Hematopoietic multipotent progenitor cell treated with erythropoietin and hydrocortisone succinate and interleukin-3 and kit ligand, for 17 days (in vitro differentiated cells): Measurements from ENCODE around the gene E4F1.
A peak's percentile ranks its signal among the peaks of the same experiment; 100 is the strongest.

Source experiments
- DNase-seq: peaks from one replicate; pipeline ENCODE4 v3.0.0-alpha.2; 2015; ENCODE audit warnings: low spot score

E4F1 gene, protein sequence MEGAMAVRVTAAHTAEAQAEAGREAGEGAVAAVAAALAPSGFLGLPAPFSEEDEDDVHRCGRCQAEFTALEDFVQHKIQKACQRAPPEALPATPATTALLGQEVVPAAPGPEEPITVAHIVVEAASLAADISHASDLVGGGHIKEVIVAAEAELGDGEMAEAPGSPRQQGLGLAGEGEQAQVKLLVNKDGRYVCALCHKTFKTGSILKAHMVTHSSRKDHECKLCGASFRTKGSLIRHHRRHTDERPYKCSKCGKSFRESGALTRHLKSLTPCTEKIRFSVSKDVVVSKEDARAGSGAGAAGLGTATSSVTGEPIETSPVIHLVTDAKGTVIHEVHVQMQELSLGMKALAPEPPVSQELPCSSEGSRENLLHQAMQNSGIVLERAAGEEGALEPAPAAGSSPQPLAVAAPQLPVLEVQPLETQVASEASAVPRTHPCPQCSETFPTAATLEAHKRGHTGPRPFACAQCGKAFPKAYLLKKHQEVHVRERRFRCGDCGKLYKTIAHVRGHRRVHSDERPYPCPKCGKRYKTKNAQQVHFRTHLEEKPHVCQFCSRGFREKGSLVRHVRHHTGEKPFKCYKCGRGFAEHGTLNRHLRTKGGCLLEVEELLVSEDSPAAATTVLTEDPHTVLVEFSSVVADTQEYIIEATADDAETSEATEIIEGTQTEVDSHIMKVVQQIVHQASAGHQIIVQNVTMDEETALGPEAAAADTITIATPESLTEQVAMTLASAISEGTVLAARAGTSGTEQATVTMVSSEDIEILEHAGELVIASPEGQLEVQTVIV

DNA sequence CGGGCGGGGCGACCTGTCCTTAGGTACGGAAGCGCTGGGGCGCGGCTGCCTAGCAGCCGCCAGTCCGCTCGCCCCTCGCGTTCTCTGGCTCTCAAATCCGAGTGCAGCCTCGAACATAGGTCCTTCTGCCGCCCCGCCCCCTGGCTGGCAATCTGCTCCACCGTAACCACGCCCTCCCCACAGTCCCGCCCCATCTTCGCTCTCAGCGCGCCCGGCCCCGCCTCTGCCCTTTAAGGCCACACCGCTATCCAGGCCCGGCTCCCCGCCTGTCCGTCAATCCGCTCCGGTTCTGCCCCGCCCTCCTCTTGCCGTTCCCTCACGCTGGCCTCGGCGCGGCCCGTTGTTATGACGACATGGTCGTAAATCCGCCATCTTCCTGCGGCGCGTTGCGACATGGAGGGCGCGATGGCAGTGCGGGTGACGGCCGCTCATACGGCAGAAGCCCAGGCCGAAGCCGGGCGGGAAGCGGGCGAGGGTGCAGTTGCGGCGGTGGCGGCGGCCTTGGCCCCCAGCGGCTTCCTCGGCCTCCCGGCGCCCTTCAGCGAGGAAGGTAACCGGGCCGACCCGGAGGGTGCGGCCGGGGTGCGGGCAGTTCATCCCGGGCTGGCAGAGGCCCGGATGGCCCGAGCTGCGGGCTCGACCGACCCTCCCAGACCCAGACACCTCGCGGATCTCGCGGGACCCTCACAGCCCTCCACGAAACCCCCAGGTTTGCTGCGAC, at the start of gene E4F1:
TSS of gene E4F1 (plus strand) at position 371 of the 721 bp plus-strand sequence. CDS start at position 394, 23 bp downstream.
- peak; percentile 99 for DNase-seq

DNA sequence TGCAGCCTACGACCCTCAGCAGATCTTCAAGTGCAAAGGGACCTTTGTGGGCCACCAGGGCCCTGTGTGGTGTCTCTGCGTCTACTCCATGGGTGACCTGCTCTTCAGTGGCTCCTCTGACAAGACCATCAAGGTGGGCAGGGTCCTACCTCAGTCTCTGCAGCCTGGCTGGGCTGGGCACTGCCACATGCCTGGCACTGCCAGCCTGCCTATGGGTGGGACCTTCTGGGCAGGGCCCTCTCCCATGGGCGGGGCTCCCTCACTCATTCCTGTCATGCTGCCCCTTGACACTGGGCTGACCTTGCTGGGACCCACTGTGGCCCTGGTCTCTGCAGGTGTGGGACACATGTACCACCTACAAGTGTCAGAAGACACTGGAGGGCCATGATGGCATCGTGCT, 49.5 kb upstream of the E4F1 start:
- DNase-seq, result no peak

DNA sequence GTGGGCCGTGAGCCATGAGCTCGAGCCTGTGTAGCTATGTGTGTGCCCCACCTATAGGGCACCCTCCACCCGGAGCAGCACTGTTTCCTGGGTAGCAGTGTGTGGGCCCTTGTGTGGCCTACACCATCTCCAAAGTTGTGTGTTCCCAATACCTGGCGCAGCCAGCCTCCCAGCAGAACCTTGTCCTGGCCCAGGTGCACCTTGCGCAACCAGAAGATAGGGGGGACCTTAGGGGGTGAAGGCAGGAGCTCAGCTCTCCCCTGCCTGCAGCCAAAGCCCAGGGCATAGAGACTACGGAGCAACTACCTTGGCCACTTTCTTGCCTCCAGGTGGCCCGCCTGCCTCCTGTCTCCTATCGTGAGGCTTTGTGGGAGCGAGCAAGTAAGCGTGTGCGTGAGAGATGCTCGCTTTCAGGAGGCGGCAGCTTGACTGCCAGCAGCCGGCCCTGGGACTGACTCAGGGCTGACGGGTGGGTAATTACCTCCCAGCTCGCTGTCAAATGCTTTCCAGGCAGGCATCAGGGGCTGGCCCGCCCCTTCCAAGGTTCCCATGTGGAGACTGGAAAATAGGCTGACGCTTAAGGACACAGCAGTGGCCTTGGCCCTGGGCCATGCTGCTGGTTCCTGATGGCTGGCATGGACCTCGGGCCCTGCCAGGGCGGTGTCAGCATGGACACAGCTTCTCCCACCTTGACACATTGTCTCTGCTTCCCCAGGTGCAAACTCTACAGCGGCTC, 48.8 kb upstream of the E4F1 start:
- DNase-seq, result no peak

DNA sequence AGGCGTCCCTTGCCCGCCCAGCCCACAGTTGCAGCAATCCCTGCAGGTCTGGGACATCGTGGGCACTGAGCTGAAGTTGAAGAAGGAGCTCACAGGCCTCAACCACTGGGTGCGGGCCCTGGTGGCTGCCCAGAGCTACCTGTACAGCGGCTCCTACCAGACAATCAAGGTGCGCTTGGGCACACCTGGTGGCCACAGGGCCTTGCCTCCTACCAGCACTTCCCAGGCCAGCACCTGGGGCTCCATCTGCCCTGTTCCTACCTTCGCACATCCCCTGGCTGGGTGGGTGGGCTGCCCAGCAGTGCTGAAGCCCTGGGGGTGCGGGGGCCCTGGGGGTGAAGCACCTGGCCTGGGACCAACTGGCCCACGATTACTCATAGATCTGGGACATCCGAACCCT, 47.9 kb upstream of the E4F1 start:
- DNase-seq, result no peak

DNA sequence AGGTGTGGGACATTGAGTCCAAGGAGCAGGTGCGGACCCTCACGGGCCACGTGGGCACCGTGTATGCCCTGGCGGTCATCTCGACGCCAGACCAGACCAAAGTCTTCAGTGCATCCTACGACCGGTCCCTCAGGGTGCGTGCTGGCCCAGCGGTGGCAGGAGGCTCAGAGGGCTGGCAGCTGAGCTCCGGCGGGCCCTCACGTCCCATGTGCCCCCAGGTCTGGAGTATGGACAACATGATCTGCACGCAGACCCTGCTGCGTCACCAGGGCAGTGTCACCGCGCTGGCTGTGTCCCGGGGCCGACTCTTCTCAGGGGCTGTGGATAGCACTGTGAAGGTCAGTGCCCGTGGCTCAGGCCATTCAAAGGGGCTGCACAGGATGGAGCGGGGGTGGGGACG, 47.3 kb upstream of the E4F1 start:
- DNase-seq, result no peak

DNA sequence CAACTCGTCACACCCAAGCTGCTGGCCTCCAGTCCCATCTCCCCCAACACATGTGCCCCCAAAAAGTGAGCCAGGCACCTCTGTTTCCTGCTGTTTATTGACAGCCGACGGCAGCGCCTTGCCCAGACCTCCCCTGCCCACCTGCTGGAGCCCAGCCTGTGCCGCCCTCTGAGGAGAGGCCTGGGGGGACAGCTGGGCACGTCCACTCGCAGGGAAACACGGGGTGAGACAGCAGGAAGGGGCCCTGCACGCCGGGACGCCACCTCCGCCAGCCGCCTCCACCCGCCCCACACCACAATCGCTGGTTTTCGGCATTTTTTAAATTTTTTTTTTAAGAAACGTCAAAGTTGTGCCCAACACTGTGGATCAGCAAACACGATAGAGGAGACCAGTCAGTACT, 46.3 kb upstream of the E4F1 start:
- DNase-seq, result no peak

DNA sequence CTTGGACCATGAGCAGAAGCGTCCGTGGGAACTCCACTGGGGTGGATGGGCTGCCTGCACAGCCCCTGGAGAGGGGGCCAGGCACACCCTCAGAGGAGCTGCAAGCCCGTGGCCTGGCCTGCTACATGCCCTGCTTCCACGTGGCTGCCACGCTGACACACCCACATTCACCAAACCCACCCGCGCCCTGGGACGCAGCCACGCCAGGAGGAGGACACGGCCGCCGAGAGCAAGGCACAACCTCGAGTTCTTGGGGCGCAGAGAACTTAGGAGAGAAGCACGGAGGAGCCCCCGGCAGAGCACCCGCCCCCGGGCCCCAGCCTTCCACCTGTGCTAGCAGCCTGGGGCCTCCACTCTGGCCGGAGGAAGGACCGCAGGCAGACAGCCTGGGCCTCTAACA, 45.8 kb upstream of the E4F1 start:
- DNase-seq, result no peak

DNA sequence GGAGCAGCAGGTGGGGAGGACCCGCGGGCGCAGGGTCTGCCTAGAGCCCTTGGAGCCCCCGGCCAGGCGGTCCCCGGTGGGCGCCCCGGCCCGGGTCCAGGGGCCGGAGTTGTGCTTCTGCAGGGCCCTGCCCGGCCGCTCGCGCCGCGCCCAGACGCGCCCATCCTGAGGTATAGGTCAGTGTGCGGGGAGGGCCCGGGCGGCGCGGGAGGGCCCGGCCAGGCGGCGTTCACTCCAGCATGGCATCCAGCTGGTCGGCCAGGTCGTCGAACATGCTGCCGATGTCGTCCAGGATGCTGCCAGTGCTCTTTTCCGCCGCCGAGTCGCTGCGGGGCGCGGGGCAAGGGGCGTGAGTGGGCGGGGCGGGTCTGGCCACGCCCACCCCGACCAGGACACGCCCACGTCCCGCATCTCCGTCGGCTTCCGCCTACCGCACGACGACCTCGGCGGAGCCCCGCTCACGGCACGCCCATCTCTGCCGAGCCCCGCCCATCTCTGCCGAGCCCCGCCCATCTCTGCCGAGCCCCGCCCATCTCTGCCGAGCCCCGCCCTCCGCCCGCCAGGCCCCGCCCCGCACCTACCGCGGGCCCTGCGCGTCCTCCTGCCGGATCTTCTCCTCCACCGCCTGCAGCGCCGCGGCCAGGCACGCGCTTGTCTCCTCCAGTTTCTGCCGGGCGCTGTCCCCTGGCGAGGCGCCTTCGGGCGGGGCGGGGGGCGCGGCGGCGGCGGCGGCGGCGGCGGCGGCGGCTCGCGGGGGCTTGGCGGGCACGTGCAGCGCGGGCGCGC, 44.9 kb upstream of the E4F1 start:
- peak; percentile 23 for DNase-seq

DNA sequence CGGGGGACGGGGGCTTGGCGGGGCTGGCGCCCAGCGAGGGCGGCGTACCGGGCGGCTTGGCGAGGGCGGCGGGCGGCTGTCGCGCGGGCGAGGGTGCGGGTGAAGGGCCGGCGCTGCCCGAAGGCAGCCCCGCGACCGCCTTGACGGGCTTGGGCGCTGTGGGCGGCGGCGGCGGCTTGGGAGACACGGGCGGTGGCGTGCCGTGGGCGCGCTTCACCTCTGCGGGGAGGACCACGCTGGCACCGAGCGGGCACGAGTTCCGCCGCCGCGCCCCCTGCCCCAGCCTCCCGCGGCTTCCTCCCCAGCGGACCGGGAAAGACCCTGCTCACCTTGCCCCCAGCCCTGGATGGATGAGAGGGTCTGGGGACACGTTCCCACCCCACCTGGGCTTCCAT, 44.3 kb upstream of the E4F1 start:
- DNase-seq, result no peak

DNA sequence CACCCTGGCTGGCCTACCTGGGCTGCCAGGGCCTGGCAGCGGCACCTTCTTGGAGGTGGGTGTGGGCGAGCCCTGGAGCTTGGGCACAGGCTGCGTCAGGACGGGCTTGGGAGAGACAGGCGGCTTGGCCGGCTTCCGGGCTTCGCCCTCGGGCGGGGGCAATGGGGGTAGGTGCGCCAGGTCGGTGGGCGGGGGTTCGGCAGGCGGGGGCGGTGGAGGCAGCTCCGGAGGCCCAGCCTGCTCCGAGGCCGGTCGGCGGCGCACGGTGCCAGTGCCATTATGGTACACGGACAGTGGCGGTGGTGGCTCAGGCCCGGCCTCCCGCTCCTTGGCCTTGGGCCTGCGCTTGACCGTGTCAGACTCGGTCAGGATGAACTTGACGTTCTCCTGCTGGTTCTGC, 43.8 kb upstream of the E4F1 start:
- DNase-seq, result no peak

DNA sequence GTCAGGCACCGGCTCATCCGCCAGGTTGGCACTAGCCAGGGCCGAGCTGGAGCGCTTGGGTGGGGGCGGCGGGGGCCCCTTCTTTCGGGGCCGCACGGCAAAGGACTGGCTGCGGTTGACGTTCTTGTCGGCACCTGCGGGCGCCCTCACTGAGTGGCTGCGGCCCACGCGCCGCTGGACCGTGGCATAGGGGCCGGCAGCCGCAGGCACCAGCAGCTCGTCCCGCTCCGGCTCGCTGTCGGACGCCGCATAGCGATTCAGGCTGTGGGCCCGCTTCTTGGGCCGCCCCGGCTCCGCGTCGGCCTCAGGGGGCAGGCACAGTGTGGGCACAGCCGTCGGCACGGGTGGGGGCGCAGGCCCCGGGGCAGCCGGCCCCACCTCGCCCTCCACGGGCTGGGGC, 42.9 kb upstream of the E4F1 start:
- DNase-seq, result no peak

DNA sequence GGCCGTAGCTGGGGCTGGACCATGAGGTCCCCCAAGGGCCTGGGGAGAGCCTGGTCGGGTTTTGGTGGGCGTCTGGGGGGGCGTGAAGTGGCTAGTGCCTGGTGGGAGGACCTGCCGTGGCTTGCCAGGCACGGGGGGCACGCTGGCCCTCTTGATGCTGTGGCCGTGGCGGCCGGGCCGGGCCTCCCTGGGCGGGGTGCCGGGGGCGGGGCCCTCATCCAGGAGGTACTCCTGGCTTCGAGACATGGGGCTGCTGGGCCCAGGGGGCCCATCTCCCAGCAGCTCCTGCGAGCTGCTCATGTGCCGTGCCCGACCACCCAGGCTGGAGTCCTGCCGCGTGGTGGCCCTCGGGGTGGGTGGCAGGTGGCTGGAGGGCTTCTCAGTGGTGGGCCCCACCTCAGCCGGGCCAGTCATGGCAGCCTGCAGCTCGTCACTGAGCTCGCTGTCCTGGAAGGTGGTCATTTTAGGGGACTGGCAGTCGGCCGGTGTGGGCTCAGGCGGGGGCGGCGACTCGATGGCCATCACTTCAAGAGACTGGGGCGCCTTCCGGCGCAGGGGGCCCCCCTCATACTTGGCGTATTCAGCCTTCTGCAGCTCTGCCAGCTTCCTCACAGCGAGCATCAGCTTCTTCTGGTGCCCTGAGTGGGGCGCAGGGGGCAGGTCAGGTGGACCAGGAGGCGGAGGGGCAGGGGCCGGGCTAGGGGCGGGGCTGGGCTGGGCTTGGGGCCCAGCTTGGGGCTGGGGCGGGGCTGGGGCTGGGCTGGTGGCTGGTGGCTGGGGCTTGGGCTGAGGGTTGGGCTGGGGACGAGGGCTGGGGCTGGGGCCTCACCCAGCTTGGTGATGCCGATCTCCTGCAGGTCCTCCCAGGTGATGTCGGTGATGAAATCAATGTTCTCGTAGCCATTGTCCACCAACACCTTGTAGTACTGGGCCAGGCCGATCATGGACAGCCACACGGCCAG, 42.1 kb upstream of the E4F1 start:
- DNase-seq, result no peak

DNA sequence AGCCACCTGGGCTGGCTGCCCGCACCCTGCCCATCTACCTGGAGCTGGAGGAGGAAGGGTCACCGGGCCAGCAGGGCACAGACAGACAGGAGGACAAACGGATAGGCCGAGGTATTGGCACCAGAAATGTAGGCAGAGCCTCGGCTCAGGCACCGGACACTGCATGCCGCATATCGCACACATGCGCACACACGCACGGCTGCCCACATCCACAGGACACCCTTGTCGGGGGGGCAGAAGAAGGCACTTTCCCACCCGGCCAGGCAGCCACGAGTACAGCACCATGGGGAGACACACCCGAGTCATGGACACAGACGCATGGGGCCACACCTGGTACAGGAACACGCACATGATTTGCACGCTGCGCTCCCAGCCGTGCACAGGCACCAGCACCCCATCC, 41.4 kb upstream of the E4F1 start:
- DNase-seq, result no peak

DNA sequence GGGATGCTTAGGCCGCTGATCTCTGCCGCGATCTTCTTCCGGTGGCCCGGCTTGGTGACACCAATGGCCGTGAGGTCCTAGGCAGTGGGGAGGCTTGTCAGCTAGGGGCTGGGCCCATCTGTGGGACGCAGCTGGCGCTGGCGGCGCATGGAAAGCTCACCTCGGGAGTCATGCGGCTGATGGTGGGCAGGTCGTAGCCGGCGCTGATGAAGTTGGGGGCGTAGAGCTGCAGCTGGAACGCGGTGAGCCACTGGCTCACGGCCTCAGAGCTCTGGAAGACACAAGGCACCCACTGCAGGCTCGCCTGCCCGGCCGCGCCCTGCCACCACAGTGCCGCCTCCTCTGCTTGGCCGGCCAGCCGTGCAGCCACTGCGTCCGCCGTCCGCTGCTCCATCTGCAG, 39.7 kb upstream of the E4F1 start:
- DNase-seq, result no peak

DNA sequence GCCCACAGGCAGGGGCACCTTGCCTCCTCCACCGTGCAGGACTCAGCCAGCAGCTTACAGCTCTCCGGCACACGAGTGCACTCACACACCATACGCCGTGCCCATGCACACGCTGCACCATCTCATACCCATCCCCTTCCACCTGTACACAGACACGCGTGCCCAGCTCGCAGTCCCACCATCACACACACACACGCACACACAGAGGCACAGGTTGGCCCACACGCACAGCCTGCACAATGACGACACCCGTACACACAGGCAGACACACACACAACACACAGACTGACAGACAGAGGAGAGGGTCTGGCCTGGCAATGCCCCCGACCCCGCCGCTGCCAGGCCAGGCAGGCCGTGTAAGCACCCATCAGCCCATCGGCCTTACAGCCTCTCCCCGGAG, 39.0 kb upstream of the E4F1 start:
- no peak for DNase-seq

DNA sequence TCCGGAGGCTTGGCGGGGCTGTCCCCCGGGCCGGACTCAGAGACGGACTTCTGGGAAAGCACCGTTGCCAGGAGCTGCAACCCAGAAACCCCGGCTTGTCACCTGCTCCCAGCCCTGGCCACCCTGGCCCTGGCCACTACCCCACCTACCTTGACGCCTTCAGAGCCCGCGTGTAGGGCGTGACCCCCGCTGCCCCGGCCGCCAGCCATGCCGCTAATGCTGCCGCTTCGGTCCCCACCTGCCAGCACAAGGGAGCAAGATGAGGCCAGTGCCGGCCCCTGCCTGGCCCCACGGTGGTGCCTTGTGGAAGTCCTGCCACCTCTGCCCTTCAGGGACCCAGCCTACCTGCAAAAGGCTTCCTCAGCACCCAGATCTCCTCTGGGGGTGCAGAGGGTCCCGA, 38.4 kb upstream of the E4F1 start:
- DNase-seq, result no peak

DNA sequence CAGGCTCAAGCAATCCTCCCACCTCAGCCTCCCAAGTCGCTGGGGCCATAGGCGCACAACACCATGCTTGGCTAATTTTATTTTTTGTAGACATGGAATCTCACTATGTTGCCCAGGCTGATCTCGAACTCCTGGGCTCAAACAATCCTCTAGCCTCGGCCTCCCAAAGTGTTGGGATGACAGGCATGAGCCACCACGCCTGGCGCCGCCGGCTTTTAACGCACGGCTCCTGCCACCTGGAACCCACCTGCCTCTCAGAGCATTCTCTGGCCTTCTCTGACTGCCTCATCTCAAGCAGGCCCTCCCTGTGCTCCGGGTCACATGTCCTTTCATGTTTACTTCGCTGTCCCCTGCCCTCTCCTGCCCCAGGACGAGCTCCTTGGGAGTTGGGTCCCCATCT, 37.3 kb upstream of the E4F1 start:
- DNase-seq, result no peak

DNA sequence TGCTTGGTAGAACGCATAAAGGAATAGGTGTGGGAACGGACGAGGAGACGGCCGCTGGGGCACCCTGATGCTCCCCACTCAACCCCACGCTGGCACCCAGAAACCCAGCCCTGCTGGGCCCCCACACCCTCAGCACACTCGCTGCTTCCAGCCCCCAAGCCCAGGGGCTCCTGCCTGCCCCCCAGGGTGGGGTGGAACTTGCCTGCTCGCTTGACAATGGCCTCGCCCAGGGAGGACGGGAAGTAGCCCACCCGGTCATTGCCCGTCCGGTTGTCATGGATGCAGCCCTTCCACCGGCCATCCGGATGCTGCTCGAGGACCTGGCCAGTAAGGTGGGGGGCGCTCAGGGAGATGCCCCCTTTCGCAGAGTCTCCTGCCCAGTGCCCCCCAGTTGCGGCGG, 36.9 kb upstream of the E4F1 start:
- DNase-seq, result no peak

DNA sequence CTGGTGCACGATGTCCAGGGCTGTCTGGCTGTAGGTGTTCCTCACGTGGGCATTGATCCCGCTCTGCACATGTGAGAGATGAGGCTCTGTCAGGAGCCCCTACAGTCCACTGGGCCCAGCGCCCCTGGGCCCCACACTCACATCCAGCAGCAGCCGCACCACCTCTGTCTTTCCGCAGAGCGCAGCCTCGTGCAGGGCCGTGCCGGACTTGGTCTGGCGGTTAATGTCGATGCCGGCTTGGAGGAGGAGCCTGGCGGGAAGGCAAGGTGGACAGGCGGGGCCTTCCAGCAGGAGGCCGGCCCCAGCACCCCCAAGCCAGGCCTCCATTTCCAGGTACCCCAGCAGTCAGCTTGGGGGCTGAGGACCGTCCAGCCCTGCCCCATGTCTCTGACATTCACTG, 36.2 kb upstream of the E4F1 start:
- no peak for DNase-seq

DNA sequence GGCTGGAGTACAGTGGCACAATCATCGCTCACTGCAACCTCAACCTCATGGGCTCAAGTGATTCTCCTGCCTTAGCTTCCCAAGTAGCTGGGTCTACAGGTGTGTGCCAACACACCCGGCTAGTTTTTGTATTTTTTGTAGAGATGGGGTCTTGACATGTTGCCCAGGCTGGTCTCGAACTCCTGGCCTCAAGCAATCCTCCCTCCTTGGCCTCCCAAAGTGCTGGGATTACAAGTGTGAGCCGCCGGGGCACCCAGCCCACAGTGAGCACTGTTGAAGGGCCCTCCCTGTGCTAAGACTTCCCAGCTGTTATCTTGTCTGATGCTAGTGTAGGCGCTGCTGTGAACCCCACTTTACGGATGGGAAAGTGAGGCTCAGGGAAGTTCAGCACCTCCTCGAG, 35.0 kb upstream of the E4F1 start:
- no peak for DNase-seq
